ENCODE data around the gene OR52N2. TPM values are rescaled to one million over a fixed set of nuclear protein-coding genes. Genes with fewer than 3 reads are reported as not detected.
A peak's percentile ranks its signal among the peaks of the same experiment; 100 is the strongest.

OR52N2 gene
- total RNA-seq, 2 experiments from 2014 or later = not detected

DNA sequence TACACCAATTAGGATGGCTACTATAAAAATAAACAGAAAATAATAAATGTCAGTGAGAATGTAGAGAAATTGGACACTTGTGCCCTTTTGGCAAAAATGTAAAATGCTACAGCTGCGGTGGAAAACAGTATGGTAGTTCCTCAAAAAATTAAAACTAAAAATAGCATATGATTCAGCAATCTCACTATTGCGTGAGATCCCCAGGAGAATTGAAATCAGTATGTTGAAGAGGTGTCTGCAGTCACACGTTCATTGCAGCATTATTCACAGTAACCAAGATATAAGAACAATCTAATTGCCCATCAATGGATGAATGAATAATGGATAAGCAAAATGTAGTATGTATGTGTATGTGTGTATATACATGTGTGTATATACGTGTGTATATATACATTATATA, 6.8 kb downstream of the OR52N2 start:
- H3K4me3 Mint-ChIP-seq = no peak overlapping the region
- no peak for ATAC-seq (ENCODE audit: poor library complexity)
- H3K36me3 ChIP-seq (ENCODE audit: insufficient read depth, low read length) = no peaks in the 10 kb centered on the region
- ChIA-PET CTCF (no interaction called here), POLR2A (no interaction called here)
- peaks cover 9% of the 10 kb centered on the region for H3K4me1 Mint-ChIP-seq (ENCODE audit: low read depth)
- H3K27me3 Mint-ChIP-seq = peaks cover under 1% of the 10 kb centered on the region
- H3K27ac Mint-ChIP-seq = no peak overlapping the region
- no peaks in the 10 kb centered on the region for H3K9me3 Mint-ChIP-seq
- no peak overlapping the region for H3K27ac ChIP-seq (ENCODE audit: low read depth in 1 of 2, low read length in 2 of 2)
- intact Hi-C loops (cut with DNase I, micrococcal nuclease) = no loop called here
- H3K36me3 Mint-ChIP-seq (ENCODE audit: low read depth) = no peaks in the 10 kb centered on the region
- peak in 2 of 14 experiments; percentile 40 to 49 for DNase-seq
- no peaks in the 10 kb centered on the region for H3K4me1 ChIP-seq (ENCODE audit: insufficient read depth, low read length)
- H3K27me3 ChIP-seq (ENCODE audit: control insufficient read depth in 1 of 2, insufficient read depth in 2 of 2, low read length in 2 of 2) = no peaks in the 10 kb centered on the region
- no peak for TF ChIP-seq CTCF (IDR thresholded peaks at IDR 0.05)
- no peak overlapping the region for H3K4me3 ChIP-seq (ENCODE audit: low read length)
- no peaks in the 10 kb centered on the region for H3K9me3 ChIP-seq (ENCODE audit: control insufficient read depth in 1 of 2, insufficient read depth in 1 of 2, low read length in 2 of 2)

DNA sequence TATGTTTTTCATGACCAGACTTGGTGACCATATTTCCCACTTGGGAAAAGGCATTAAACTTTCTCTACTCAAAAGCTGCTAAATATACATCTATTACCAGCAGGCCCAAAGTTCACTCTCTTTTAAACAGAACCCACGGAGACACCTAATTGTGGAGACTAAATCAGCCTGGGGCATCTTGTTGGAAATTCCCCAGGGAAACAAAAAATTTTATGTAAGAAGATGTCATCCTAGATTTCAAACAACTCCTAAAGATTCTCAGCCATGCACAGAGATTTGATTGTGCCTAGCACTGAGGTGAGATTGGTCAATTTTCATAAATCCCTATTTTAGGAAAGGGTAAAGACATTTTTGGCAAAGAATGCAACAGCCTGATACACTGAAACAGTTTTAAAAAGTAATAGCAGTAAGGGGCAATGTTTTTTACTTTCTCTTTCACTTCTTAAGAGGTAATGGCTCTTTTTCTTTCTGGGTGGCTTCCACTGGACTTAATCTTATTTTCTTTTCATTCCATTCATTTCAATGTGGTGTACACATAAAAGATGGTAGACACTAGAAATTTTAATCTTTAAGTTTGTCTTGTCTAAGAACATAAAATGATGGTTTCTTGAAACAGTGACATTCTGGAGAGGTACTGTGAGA, 9.6 kb downstream of the OR52N2 start:
- Histone ChIP-seq H3K4me1 (ENCODE audit: insufficient read depth, low read length) (no peaks in the 10 kb centered on the region), H3K4me3 (ENCODE audit: low read length) (peak overlapping the region; percentile 19), H3K9me3 (ENCODE audit: control insufficient read depth in 1 of 2, insufficient read depth in 1 of 2, low read length in 2 of 2) (no peaks in the 10 kb centered on the region), H3K36me3 (ENCODE audit: insufficient read depth, low read length) (no peaks in the 10 kb centered on the region), H3K27me3 (ENCODE audit: control insufficient read depth in 1 of 2, insufficient read depth in 2 of 2, low read length in 2 of 2) (no peaks in the 10 kb centered on the region), H3K27ac (ENCODE audit: low read depth in 1 of 2, low read length in 2 of 2) (no peak overlapping the region)
- Mint-ChIP-seq H3K27me3 (no peaks in the 10 kb centered on the region), H3K4me1 (ENCODE audit: low read depth) (peaks cover 9% of the 10 kb centered on the region), H3K4me3 (peak overlapping the region; percentile 84), H3K27ac (no peak overlapping the region), H3K36me3 (ENCODE audit: low read depth) (no peaks in the 10 kb centered on the region), H3K9me3 (no peaks in the 10 kb centered on the region)
- POLR2A ChIA-PET = no interaction called here
- ATAC-seq (ENCODE audit: poor library complexity) (no peak), DNase-seq (peak in 2 of 14 experiments; percentile 4 to 8)
- intact Hi-C loops (cut with DNase I, micrococcal nuclease) = no loop called here
- CTCF ChIA-PET = no interaction called here
- TF ChIP-seq CTCF (IDR thresholded peaks at IDR 0.05) = no peak

- intact Hi-C loops (cut with DNase I, micrococcal nuclease) = no loop called here
These were observed 22.6 kb downstream of the OR52N2 start for GRCh38 chr11:5831196-5831829.

More at GRCh38 chr11:5831196-5831829, 22.6 kb downstream of the OR52N2 start:
- peaks cover 18% of the 10 kb centered on the region for H3K27me3 Mint-ChIP-seq
- H3K27me3 ChIP-seq (ENCODE audit: control insufficient read depth in 1 of 2, insufficient read depth in 2 of 2, low read length in 2 of 2) = peaks cover 2 to 3% of the 10 kb centered on the region in 2 experiments
- ATAC-seq (ENCODE audit: poor library complexity) = no peak
- POLR2A ChIA-PET = interaction anchor here (0.6 kb wide), 1 partner anchor 14 kb away, joined by 3 read pairs; no protein-coding TSS in a partner anchor
- H3K27ac ChIP-seq (ENCODE audit: low read depth in 1 of 2, low read length in 2 of 2) = no peak overlapping the region
- no peak overlapping the region for H3K4me3 Mint-ChIP-seq
- no peaks in the 10 kb centered on the region for H3K36me3 Mint-ChIP-seq (ENCODE audit: low read depth)
- no peaks in the 10 kb centered on the region for H3K9me3 ChIP-seq (ENCODE audit: control insufficient read depth in 1 of 2, insufficient read depth in 1 of 2, low read length in 2 of 2)
- no peak for DNase-seq
- no peaks in the 10 kb centered on the region for H3K9me3 Mint-ChIP-seq
- no peak for TF ChIP-seq CTCF (IDR thresholded peaks at IDR 0.05)
- H3K4me1 ChIP-seq (ENCODE audit: insufficient read depth, low read length) = no peaks in the 10 kb centered on the region
- CTCF ChIA-PET = no interaction called here
- H3K4me3 ChIP-seq (ENCODE audit: low read length) = no peak overlapping the region
- H3K27ac Mint-ChIP-seq = no peak overlapping the region
- no peaks in the 10 kb centered on the region for H3K36me3 ChIP-seq (ENCODE audit: insufficient read depth, low read length)
- H3K4me1 Mint-ChIP-seq (ENCODE audit: low read depth) = no peaks in the 10 kb centered on the region
